Activated T-helper 2 cell treated with anti-CD3 and anti-CD28 coated beads, Interferon-gamma antibody, Interleukin-2, Interleukin-4, amounts not matched to agents 10 μg/mL and 5 μg/mL and 100 μg/mL, durations not matched to agents 14 hours and 24 hours and 36 hours (primary cell): ENCODE measurements around the gene RASA3. TPM values are rescaled to one million over a fixed set of nuclear protein-coding genes. Genes with fewer than 3 reads are reported as not detected.
"Not testable (repeated sequence)": the region's sequence is repeated elsewhere in the genome, so short reads cannot be mapped to it uniquely, and the experiment has no call there.

Source experiments
- DNase-seq: peaks from one replicate; pipeline ENCODE4 v3.0.0; 2021; ENCODE audit warnings: low spot score
- H3K27ac Mint-ChIP-seq: one replicate; pipeline ENCODE4 v1.8.0; 2021; ENCODE audit warnings: mixed read lengths
- H3K27me3 Mint-ChIP-seq: one replicate; pipeline ENCODE4 v1.8.0; 2021; ENCODE audit warnings: low read depth, mixed read lengths
- H3K36me3 Mint-ChIP-seq: one replicate; pipeline ENCODE4 v1.8.0; 2021; ENCODE audit warnings: low read depth, mixed read lengths
- H3K4me1 Mint-ChIP-seq: one replicate; pipeline ENCODE4 v1.8.0; 2021; ENCODE audit warnings: low read depth, mixed read lengths
- H3K4me3 Mint-ChIP-seq: one replicate; pipeline ENCODE4 v1.8.0; 2021; ENCODE audit warnings: low read depth, mild to moderate bottlenecking, moderate library complexity, mixed read lengths
- H3K9me3 Mint-ChIP-seq: one replicate; pipeline ENCODE4 v1.8.0; 2021; ENCODE audit warnings: mixed read lengths
- intact Hi-C: fragments of 100-400 bp; cut with micrococcal nuclease; formaldehyde crosslinking; loops from one replicate; pipeline ENCODE4 v1.15.1; 2023
- total RNA-seq: library from RNA; stranded (reverse); gene quantifications from 2 replicates; pipeline ENCODE4 v1.2.3, GENCODE V29; 2022

RASA3 gene
- total RNA-seq, 1 donor from 2014 or later = 13.9 TPM

DNA sequence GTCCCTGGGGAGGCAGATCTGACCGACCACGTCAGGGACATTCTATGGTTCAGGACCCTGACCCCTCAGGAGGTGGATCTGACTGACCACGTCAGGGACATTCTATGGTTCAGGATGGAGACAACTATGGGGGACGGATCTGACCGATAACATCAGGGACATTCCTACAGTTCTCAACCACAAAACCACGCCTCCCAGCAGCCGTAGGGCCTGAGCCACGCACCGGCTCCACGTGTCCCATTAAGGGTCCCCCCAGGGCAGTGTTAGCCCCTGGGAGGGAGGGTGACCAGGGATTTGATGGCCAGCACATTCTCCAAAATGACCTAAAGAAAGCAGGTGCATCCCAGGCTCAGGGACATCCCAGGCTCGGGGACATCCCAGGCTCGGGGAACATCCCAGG, 109.5 kb downstream of the RASA3 start:
- Mint-ChIP-seq H3K4me3 (no peak overlapping the region), H3K9me3 (no peaks in the 10 kb centered on the region), H3K27ac (no peak overlapping the region), H3K4me1 (no peaks in the 10 kb centered on the region), H3K36me3 (peaks cover 10% of the 10 kb centered on the region), H3K27me3 (no peaks in the 10 kb centered on the region)
- no peak for DNase-seq
- intact Hi-C loops = no loop called here

DNA sequence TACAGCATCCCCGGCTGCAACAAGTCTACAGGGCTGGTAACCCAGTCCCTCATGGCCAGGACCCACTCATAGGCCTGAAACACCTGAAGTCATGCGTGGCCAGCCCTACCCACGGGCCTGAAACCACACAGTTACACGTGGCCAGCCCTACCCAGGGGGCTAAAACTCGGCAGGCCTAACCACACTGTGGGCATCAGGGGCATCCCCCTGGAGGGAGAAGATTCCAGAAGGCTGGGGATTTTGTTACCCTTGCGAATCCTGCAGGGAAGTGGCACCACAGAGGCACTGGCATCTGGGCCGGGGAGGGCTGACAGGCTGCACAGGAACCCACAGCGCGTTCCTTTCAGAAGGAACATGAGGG, 110.1 kb downstream of the RASA3 start:
- Mint-ChIP-seq H3K27me3 (no peaks in the 10 kb centered on the region), H3K4me3 (no peak overlapping the region), H3K27ac (no peak overlapping the region), H3K36me3 (peaks cover 7% of the 10 kb centered on the region), H3K9me3 (no peaks in the 10 kb centered on the region), H3K4me1 (no peaks in the 10 kb centered on the region)
- intact Hi-C loops = no loop called here
- no peak for DNase-seq

GRCh38 chr13:114021464-114022308, 110.7 kb downstream of the RASA3 start:
- H3K36me3 Mint-ChIP-seq = peaks cover 6% of the 10 kb centered on the region
- no peak overlapping the region for H3K27ac Mint-ChIP-seq
- intact Hi-C loops = no loop called here
- no peaks in the 10 kb centered on the region for H3K4me1 Mint-ChIP-seq
- no peak overlapping the region for H3K4me3 Mint-ChIP-seq
- no peaks in the 10 kb centered on the region for H3K27me3 Mint-ChIP-seq
- DNase-seq = no peak
- H3K9me3 Mint-ChIP-seq = no peaks in the 10 kb centered on the region

DNA sequence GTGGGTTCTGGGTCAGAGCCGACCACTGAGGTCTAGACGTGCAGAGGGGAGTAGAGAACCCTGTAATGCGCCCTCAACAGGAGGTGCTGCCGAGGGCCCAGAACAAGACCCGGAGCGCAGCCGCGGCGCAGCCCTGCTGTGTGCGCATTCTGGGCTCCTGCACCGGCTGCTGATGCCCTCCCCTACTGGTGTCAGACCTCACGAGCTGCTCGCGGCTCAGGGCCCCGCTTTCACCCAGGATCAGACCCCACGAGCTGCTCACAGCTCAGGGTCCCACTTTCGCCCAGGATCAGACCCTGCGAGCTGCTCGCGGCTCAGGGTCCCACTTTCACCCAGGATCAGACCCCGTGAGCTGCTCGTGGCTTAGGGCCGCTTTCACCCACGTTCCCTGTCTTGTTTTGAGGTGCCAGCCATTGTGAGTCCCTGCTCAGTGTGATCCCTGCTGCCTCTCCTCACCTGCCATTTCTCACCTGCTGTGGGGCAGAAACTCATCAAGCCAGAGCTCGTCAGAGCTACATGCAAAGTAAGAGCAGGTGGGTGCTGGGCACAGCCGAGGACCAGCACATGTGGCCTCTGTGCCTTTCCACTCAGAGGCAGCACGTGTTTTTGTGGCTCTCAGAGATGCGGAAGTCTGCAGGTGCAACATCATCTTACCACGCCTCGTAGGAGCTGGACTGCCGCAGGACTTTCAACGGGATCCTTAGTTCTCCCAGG, 111.5 kb downstream of the RASA3 start:
- DNase-seq = no peak
- no peak overlapping the region for H3K27ac Mint-ChIP-seq
- no peaks in the 10 kb centered on the region for H3K4me1 Mint-ChIP-seq
- peaks cover 6% of the 10 kb centered on the region for H3K36me3 Mint-ChIP-seq
- intact Hi-C loops = no loop called here
- no peaks in the 10 kb centered on the region for H3K27me3 Mint-ChIP-seq
- H3K9me3 Mint-ChIP-seq = no peaks in the 10 kb centered on the region
- H3K4me3 Mint-ChIP-seq = no peak overlapping the region

DNA sequence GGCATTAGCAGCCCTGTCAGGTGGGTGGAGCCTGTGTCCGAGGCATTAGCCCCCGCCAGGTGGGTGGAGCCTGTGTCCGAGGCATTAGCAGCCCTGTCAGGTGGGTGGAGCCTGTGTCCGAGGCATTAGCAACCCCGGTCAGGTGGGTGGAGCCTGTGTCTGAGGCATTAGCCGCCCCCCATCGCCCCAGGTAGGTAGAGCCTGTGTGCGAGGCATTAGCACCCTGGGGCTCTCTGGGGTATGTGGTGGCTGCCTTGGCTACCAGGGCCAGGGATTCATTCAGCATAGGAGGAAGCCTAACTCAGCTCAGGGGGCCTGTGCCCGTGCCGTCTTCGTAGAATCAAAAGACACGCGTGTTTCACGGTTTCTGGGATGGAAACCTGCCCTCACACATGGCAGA, 112.3 kb downstream of the RASA3 start:
- H3K4me3 Mint-ChIP-seq, intact Hi-C loops, H3K27me3 Mint-ChIP-seq, DNase-seq, H3K27ac Mint-ChIP-seq, H3K9me3 Mint-ChIP-seq, H3K36me3 Mint-ChIP-seq, H3K4me1 Mint-ChIP-seq: not testable (repeated sequence)

- Mint-ChIP-seq H3K4me3 (no peak overlapping the region), H3K36me3 (peaks cover 3% of the 10 kb centered on the region), H3K27me3 (no peaks in the 10 kb centered on the region), H3K9me3 (no peaks in the 10 kb centered on the region), H3K4me1 (no peaks in the 10 kb centered on the region), H3K27ac (no peak overlapping the region)
- intact Hi-C loops = no loop called here
- no peak for DNase-seq
Observed at GRCh38 chr13:114019367-114019766, 113.1 kb downstream of the RASA3 start.

DNA sequence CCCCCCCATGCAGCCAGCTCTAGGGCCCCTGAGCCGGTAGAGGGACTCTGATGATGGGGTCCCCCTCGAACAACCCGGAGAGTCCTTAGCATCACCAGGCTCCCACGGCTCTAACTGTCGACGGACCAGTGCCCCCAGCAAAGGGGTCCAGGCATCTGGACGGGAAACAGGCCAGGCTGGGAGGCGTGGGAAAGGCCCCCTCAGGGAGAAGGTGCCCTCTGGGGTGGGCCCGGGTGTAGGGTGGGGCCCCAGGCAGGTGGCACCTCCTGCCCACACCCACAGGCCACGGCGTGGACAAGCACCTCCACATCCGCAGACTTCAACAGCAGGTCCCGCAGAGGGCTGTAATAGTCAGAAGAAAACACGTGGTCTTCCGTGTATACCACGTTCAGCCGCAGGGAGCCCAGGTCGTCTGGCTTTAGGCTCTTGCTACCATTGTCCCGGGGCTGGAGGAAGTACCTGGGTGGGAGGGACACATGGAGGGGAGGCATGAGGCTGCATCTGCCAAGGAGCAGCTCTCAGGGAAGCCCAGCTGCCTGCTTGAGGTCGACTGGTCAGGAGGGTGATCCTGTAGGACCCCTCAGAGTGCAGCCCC, 113.9 kb downstream of the RASA3 start:
- Mint-ChIP-seq H3K27ac (no peak overlapping the region), H3K4me3 (no peak overlapping the region), H3K9me3 (no peaks in the 10 kb centered on the region), H3K36me3 (peaks cover 3% of the 10 kb centered on the region), H3K27me3 (no peaks in the 10 kb centered on the region), H3K4me1 (no peaks in the 10 kb centered on the region)
- intact Hi-C loops = no loop called here
- no peak for DNase-seq

GRCh38 chr13:114017966-114018365, 114.5 kb downstream of the RASA3 start:
- Mint-ChIP-seq H3K4me1 (no peaks in the 10 kb centered on the region), H3K4me3 (no peak overlapping the region), H3K27me3 (no peaks in the 10 kb centered on the region), H3K27ac (no peak overlapping the region), H3K9me3 (no peaks in the 10 kb centered on the region), H3K36me3 (peaks cover 3% of the 10 kb centered on the region)
- no peak for DNase-seq
- intact Hi-C loops = no loop called here

DNA sequence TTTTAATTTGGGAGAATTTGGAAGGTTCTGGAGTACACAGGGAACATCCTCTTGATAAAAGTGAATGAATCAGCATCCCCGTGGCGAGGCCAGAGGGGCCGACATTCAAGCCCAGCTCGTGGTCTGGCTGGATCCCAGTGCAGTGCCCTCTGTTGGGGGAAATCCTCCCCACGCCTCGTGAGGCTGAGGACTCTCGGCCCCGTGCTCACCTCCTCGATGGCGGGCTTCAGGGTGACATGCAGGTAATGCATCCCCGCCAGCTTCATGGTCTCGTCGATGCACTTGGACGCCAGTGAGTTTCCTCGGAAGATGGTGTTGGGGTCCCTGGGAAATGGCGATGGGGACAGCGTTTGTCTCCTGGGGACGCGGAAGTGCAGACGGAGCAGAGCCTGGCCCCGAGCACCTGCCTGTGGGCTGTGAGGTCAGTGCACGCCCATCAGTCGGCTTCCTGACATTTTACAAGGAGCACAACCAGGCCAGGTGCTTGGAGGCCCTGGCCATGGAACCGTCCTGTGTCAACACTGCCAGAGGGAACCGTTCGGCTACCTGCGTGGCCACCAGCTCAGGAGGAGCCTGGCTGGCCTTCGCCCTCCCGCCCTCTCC, 115.3 kb downstream of the RASA3 start:
- H3K36me3 Mint-ChIP-seq = peaks cover 3% of the 10 kb centered on the region

DNA sequence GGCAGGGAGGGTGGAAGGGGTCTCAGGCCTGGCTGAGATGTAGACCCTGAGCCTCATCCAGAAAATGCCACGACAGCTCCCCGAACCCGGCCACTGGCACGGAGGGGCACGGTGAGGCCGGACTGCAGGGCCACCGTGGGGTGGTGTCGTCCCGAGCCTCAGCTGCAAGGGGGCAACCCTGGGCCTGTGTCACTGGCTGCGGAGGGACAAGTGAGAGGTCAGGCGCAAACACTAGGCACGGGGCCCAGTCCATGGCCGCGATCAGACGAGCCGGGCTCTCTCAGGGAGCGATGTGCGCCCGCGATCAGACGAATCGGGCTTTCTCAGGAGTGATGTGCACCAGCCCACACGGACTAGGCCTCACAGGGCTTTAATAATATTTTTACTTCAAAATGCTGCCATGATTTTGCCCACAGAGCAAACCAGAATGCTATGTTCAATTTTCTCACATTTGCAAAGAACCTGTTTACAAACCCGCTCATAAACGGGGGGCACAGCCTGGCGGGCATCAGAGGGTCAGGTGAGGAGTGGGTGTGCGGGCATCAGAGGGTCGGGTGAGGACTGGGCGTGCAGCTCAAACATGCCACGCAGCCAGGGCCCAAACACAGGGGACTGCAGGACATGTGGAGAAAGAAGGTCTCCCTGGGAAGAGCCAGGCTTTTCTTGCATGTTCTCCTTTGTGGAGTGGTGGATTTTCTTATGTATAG, 115.9 kb downstream of the RASA3 start:
- Mint-ChIP-seq H3K27me3 (no peaks in the 10 kb centered on the region), H3K36me3 (peaks cover 3% of the 10 kb centered on the region), H3K9me3 (no peaks in the 10 kb centered on the region), H3K4me3 (no peak overlapping the region), H3K27ac (no peak overlapping the region), H3K4me1 (no peaks in the 10 kb centered on the region)
- intact Hi-C loops = no loop called here
- DNase-seq = no peak

More for the DNA sequence above, 115.3 kb downstream of the RASA3 start:
- H3K27ac Mint-ChIP-seq = no peak overlapping the region
- no peak for DNase-seq
- H3K27me3 Mint-ChIP-seq = no peaks in the 10 kb centered on the region
- no peaks in the 10 kb centered on the region for H3K9me3 Mint-ChIP-seq
- intact Hi-C loops = no loop called here
- no peaks in the 10 kb centered on the region for H3K4me1 Mint-ChIP-seq
- no peak overlapping the region for H3K4me3 Mint-ChIP-seq

DNA sequence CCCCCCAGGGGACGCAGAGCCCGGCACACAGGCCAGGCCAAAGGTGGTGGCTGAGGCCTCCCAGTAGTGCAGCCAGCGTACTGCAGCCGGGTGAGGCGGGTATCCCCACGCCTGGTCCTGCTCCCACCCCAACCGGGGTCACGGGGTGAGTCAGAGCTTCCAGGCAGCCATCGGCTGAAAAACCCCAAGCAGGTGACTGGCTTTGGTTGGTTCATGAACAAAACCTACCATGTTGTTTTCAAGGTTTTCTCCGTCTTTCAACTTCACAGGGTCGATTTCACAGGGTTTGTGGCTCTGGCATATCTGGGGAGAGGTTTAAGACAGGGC, 116.5 kb downstream of the RASA3 start:
- intact Hi-C loops = no loop called here
- no peak for DNase-seq
- Mint-ChIP-seq H3K4me3 (no peak overlapping the region), H3K4me1 (peaks cover 4% of the 10 kb centered on the region), H3K27me3 (no peaks in the 10 kb centered on the region), H3K36me3 (peaks cover 5% of the 10 kb centered on the region), H3K27ac (no peak overlapping the region), H3K9me3 (no peaks in the 10 kb centered on the region)

GRCh38 chr13:114015111-114015968, 117.1 kb downstream of the RASA3 start:
- Mint-ChIP-seq H3K27ac (no peak overlapping the region), H3K4me1 (peaks cover 6% of the 10 kb centered on the region), H3K4me3 (no peak overlapping the region), H3K9me3 (no peaks in the 10 kb centered on the region), H3K36me3 (peaks cover 8% of the 10 kb centered on the region), H3K27me3 (no peaks in the 10 kb centered on the region)
- intact Hi-C loops = no loop called here
- DNase-seq = no peak
